Dermis microvascular lymphatic vessel endothelial cell (primary cell): ENCODE measurements around the gene TCERG1L. TPM values are rescaled to one million over a fixed set of nuclear protein-coding genes. Genes with fewer than 3 reads are reported as not detected.
"Not testable (repeated sequence)": the region's sequence is repeated elsewhere in the genome, so short reads cannot be mapped to it uniquely, and the experiment has no call there.

Source experiments
- DNase-seq, 2 donors: peaks; one replicate each; pipeline versions ENCODE4 v3.0.0 to v3.0.0-alpha.2; 2010; ENCODE audit warnings: low read depth in 2 of 2
- total RNA-seq: library from RNA; depleted of rRNA; stranded (reverse); fragments of >200 nt; gene quantifications from 2 replicates; pipeline ENCODE4 v1.2.1, GENCODE V29; 2014

Gene TCERG1L
- total RNA-seq, 1 donor from 2014 or later = not detected

- no peak for DNase-seq
Observed at GRCh38 chr10:131110241-131110783, 201.2 kb downstream of the TCERG1L start.

DNA sequence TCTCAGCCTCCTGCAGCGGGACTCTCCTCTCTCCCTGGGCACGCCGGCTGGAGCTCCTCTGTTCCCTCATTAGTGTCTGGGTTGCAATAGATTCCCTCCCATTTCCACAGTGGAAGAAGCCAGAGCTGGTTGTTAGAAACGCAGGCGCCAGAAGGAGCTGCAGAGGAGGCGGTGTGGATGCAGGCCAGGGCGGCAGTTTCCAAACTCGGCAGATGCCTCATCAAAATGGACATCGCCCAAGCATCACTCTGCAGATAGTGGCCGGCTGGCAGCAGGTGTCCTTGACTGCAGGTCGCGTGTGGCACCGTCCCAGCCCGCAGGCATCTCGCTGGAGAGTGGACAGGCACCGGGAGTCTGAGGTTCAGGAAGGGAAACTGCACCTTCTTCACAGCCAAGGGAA lies 201.8 kb downstream of the TCERG1L start:
- DNase-seq = no peak

- DNase-seq = no peak
Observed at GRCh38 chr10:131109291-131109690, 202.2 kb downstream of the TCERG1L start.

GRCh38 chr10:131107970-131108369 lies 203.6 kb downstream of the TCERG1L start:
- DNase-seq = no peak

DNA sequence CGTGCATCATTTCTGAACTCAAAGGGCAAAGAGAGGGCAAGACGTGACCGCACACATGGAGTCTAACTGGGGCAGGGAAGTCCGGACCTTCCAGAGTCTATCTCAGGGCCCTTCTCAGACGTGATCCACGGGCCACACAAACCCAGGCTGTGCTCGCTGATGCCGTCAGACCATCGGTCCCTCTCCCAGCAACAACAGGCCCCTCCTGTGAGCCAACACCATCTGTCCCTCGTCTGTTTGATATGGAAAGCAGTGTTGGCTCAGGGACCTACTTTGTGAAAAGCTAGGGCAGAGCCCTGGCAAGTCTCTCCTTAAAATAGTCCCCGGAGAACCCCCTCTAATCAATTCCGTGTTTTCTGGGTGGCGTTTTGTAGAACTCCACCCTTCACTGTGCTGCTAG lies 208.8 kb downstream of the TCERG1L start:
- DNase-seq = no peak

- no peak for DNase-seq
Observed at GRCh38 chr10:131102147-131102546, 209.4 kb downstream of the TCERG1L start.

DNA sequence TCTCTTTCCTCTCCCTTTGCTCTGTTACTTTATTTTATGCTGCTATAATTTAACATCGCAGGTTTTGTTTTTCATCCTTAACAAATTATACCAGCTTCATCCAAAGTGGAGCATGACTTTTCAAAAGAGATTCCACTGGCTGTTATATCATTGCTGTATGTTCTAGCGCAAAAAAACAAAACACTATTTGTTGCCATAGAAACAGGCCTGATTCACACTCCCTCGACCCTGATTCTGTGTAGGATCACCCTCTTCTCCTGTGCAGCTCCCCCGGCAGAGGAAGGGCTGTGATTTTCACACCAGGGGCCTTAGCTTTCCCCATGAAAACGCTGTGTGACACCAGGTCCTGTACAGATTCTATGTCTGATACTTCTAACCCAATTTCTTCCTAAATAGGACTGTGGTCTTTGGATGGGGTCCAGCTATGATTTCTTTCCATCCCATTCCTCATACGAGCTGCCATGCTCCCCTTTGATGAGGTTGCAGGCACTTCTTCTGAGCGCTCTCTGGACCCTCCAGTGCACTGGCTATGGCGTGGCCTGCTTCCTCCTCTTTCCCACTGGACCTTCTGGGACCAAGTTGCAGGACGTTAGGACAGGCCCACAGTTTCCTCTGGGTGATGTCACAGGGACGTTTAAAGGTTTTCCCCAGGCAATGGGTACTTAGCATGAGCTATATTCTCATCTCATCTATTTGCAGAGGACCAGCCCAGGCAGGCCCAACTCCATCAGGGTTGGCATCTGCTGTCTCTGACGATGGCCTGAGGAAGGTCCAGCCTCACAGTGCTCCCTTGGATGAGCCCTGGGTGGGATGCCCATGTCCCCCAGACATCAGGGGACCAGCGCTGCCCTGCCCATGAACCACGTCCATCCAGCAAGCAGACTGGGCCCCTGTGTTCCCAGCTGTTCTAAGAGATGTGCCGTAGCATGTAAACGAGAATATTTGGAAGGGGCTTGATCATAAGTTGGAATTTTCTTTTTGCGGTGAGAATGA lies 210.8 kb downstream of the TCERG1L start:
- not testable (repeated sequence) for DNase-seq

- DNase-seq = no peak
Observed at GRCh38 chr10:131099028-131099726, 212.3 kb downstream of the TCERG1L start.

DNA sequence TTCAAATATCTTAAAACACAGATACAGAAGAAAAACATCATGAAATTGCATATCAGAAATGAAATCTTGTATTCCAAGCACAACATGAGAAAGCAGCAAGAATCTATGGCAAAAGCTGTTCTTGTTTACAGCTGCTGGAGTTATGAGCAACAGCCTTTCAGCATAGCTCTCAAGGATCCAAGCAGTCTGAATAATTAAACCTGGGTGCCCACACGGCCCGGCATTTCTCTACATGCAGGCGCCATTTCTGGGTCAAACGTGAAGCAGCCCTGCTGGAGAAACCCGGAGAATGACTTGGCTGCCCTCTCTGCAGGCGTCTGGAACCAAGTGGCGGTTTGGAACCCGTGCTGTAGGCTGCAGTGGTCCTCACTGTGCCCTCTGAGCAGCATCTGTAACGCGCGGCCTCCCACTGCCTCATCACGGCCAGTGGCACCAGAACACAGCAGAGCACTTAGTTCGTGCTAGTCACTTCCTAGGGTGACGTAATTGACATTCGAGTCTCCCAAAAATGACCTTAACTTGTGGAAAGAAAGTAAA lies 213.0 kb downstream of the TCERG1L start:
- no peak for DNase-seq

DNA sequence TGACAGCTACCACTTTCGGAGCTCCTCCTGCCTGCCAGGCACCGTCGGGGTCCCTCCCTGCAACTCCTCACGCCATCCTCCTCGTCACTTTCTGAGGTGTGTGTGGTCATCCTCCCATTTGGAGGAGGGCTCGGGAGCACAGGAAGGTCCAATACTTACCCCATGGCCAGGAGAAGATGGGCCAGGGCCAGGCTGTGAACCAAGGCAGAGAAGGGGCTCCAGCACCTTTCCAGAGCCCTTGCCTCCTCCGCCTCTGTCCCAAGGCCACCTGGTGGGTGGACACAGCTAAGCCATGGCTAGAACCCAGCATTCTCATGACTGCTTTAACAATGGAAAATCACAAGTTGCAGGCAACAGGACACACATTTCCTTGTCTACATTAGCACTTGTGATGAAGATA lies 215.5 kb downstream of the TCERG1L start:
- no peak for DNase-seq

GRCh38 chr10:131095313-131095580 lies 216.3 kb downstream of the TCERG1L start:
- no peak for DNase-seq

DNA sequence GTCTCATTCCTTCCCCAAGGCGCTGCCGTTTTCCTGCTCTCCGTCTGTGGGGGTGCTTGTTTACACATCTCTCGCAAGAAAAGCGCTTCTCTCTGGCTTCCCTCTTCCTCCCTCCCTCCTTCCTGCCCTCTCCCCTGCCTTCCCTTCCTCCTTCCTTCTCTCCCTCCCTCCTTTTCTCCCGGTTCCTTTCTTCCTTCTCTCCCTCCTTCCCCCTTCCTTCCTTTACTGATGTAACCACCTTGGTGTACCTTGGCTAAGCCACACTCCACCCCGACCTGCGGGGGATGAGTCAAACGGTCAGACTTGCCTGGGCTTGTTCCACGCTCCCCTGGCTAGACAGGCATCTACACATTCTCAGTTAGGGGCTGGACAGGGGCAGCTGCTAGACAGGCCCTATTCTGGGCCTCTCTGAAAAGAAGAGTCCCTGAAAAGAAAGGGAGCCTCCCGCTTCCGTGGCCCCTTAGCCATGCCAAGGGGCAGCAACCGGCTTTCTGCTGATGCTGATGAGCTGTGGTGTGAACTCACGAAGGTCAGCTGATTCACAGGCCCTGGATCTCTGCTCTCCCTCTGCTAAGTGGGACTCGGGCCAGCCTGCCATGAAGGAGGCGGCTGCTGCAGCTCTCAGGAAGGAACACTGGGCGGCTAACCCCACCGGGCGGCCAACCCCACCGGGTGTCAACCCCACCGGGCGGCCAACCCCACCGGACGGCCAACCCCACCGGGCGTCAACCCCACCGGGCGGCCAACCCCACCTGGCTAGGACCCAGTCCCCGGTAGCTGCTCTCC lies 216.8 kb downstream of the TCERG1L start:
- DNase-seq = no peak

- no peak for DNase-seq
Observed at GRCh38 chr10:131093795-131094366, 217.6 kb downstream of the TCERG1L start.

- no peak for DNase-seq
Observed at GRCh38 chr10:131093346-131093745, 218.2 kb downstream of the TCERG1L start.

GRCh38 chr10:131092876-131093275 lies 218.6 kb downstream of the TCERG1L start:
- DNase-seq = no peak

GRCh38 chr10:131092386-131092785 lies 219.1 kb downstream of the TCERG1L start:
- DNase-seq = no peak

DNA sequence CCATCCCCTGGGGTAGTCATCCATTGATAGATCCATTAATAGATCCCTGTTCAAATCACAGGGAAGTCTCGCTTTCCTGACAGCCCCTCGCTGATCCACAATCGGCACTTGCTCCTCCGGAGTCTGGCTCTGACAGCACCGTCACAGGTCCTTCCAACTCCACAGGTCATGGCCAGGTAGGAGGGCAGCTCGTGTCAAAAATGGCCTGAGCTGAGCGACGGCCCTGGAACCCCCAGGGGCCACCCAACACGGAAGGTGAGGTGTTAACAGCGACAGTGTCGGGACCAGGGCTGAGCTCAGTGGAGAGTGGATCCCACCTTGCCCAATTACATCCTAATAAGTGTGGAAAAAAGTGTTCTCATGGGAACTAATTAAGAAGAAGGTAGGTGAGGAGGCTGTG lies 219.8 kb downstream of the TCERG1L start:
- DNase-seq = no peak

- no peak for DNase-seq
Observed at GRCh38 chr10:131090761-131091661, 220.5 kb downstream of the TCERG1L start.

DNA sequence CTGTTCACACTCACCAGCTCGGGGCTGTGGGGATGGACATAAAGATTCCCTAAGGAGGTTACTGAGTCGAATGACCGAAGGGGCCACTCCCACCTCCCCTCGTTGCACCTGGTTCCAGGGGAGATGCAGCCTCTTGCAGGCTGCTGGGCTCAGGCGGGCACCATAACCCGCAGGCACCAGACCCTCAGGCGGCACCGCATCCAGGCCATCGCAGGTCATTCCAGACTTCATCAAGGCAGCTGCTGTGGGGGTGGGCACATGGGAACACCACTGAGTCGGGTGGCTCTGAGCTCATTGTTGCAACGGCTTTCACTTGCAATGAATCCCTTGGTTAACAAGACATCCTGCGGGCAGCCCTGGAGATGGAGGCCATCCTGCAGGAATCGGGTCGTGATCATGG lies 221.7 kb downstream of the TCERG1L start:
- no peak for DNase-seq

GRCh38 chr10:131089150-131089549 lies 222.4 kb downstream of the TCERG1L start:
- no peak for DNase-seq
